ENCODE data around the gene RSPH10B. TPM values are rescaled to one million over a fixed set of nuclear protein-coding genes. Genes with fewer than 3 reads are reported as not detected.
"Not testable (repeated sequence)": the region's sequence is repeated elsewhere in the genome, so short reads cannot be mapped to it uniquely, and the experiment has no call there.

The RSPH10B gene
- total RNA-seq (2014; rRNA removed; shearing (Covaris generic)) = not detected in 2 replicates
- polyA plus RNA-seq (2015; cell fraction: cytosol; rRNA removed) = 0.08 TPM in 1 of 2 replicates, not detected in the other
- 0.59 TPM in 1 of 2 replicates, not detected in the other for polyA plus RNA-seq (2015; cell fraction: nucleus; rRNA removed)

GRCh38 chr7:5970347-5970911, at the start of gene RSPH10B:
TSS of gene RSPH10B (minus strand) at chr7:5970689. CDS start at chr7:5967116, 3,573 bp downstream.
- DNase-seq (ENCODE audit: low read depth) = not testable (repeated sequence)

- DNase-seq (ENCODE audit: low read depth) = no peak
Measured at GRCh38 chr7:6016653-6016966, 46.1 kb upstream of the RSPH10B start.

DNA sequence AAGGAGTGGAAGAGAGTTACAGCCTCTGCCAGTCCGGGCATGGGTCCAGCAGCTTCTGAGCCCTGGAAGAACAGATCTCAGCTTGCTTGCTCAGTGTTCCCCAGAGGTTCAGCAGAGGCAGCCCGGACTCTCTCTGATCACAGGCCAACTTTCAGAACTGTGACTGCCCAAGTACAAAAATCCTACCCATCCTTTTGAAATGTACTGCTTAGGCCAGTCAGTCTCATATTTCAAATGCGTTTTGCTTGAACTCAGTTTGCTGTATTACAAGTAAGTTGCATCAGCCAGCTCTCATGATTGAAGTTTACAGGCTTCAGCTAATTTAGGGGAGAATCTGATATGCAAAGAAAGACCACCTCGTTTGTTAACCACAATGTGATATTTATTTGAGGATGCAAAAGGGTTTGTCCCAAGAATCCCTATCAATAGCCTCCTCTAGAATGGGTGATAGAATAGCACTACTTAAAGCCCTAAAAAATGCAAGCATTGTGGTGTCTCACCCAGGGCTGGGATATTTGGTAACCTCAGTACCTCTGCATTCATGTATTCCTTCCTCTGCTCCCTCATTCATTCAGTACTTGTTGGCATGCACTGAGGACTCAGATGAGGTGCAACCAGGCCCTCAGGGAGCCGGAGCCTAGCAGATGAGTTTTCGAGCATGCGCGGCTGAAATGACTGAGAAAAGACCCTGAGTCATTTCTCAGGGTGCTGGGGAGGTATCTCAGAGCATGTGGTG, 45.6 kb upstream of the RSPH10B start:
- no peak for DNase-seq (ENCODE audit: low read depth)

- DNase-seq (ENCODE audit: low read depth) = no peak
Measured at GRCh38 chr7:6012355-6013104, 42.0 kb upstream of the RSPH10B start.

- DNase-seq (ENCODE audit: low read depth) = no peak
Measured at GRCh38 chr7:6011541-6011940, 41.1 kb upstream of the RSPH10B start.

DNA sequence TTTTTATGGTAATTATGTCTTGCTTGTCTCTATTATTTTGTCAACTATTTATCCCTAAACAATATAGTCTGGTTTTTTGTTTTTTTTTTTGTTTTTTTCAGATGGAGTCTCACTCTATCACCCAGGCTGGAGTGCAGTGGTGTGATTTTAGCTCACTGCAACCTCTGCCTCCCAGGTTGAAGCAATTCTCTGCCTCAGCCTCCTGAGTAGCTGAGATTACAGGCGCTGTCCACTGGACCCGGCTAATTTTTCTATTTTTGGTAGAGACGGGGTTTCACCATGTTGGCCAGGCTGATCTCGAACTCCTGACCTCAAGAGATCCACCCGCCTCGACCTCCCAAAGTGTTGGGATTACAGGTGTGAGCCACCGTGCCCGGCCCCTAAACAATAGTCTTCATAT, 39.9 kb upstream of the RSPH10B start:
- not testable (repeated sequence) for DNase-seq (ENCODE audit: low read depth)

DNA sequence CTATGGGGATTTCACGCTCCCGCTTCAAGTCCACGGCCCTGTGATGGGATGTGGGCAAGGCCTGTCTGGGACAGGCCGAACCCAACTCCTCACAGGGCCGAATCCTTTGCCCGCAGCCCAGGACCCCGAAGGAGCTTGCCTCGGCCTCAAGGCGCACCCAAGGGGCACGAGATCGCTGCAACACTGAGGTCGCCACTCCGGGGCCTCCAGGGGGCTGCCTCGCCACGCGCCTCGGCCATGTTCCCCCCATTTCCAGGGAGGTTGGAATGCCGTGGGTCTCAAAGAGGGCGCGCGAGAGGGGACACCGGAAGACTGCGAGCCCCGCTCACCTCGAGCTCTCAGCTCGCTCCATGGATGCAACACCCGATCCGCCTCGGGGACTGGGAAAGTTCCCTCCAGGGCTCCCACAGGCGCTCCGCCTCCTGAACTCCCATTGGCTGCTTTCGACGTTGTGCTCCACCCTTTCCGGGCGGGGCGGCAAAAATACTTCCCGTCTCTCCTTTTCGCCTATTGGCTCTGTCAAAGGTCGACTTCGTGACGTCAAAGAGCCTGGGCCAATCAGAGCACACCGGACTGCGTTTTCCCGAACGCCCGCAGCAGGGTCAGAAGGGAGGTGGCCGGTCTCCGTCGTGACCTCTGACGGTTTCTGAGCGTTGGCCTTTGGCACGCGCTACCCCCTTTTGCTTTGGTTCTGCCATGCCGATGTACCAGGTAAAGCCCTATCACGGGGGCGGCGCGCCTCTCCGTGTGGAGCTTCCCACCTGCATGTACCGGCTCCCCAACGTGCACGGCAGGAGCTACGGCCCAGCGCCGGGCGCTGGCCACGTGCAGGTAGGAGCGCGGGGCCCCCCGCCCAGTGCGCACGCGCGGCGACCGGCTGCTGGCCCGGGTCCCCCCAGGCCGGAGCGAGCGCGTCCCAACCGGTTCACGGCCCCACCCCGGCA, 38.5 kb upstream of the RSPH10B start, which contains the start of the genes AIMP2 and PMS2:
AIMP2 (plus strand) TSS at position 605 of the 944 bp plus-strand sequence; CDS start at position 697, 92 bp downstream.
PMS2 (minus strand) TSS at position 382 of the 944 bp plus-strand sequence; CDS start at position 352, 30 bp downstream.
- peak; percentile 99 for DNase-seq (ENCODE audit: low read depth)

- DNase-seq (ENCODE audit: low read depth) = not testable (repeated sequence)
Measured at GRCh38 chr7:6007835-6008590, 37.5 kb upstream of the RSPH10B start.

DNA sequence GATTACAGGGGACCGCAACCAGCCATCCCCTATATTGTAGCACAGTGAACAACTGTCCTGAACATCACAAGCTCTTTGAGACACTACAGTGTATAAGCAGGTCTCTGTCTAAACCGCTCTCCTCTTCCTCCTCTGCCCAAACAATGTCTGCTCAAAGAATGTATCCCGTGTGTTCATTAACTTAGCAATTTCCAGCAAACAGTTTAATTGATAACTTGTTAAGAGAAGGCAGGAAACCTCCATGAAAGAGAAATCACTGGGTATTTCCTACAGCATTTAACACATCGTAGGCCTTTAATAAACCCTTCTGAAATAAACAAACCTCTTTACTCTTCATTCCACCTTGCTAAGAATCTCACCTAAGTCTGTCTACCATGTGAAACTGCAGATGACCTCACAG, 36.9 kb upstream of the RSPH10B start:
- no peak for DNase-seq (ENCODE audit: low read depth)

DNA sequence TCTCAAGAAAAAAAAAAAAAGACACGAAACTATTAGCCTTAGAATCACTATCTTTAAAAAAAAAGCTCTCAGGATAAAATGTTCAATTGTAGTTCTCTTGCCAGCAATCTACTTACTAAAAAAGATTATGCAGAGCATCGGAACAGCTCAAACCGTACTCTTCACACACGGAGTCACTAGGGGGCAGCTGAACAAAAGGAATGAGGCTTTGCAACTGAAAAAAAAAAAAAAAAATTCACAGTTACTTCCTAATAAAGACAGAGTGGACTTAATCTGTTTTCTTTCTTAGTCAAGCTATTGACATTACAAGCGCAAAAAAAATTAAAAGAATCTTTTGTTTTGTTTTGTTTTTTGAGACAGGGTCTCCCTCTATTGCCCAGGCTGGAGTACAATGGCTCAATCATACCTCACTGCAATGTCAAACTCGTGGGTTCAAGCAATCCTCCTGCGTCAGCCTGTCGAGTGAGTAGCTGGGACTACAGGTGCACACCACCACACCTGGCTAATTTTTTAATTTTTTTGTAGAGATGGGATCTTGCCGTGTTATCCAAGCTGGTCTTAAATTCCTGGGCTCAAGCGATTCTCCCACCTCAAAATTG, 26.8 kb upstream of the RSPH10B start:
- DNase-seq (ENCODE audit: low read depth) = peak; percentile 69

DNA sequence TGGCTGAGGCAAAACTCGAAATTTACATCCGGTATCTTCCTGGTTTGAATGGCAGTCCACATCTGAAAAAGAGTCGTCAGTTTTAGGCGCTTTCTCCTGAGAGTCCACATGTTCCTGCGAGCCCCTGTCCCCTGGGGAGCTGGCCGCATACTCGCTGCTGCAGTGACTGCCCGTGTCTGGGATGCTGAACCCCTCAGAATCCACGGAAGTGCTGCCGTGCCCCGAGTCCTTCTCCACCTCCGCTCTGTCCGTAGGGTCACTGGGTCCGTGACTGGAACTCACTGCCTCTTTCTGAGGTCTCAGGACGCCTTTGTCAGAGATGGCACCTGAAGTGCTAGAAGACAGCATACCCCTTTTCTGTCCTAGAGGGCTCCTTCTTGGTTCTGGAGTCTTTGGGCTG, 16.6 kb upstream of the RSPH10B start:
- not testable (repeated sequence) for DNase-seq (ENCODE audit: low read depth)

GRCh38 chr7:5979680-5980314, 9.3 kb upstream of the RSPH10B start:
- DNase-seq (ENCODE audit: low read depth) = not testable (repeated sequence)

- not testable (repeated sequence) for DNase-seq (ENCODE audit: low read depth)
Measured at GRCh38 chr7:5973580-5973979, 3.1 kb upstream of the RSPH10B start.

DNA sequence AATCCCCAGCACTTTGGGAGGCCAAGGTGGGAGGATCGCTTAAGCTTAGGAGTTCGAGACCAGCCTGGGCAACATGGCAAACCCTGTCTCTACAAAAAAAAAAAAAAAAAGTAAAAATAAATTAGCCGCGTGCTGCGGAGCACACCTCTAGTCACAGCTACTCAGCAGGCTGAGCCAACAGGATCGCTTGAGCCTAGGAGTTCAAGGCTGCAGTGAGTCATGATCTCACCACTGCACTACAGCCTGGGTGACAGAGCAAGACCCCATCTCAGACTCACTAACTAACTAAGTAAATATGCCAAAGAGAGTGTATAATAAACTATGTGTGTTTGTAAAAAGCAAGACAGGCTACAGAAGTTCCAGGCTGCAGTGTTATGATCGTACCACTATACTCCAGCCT, 6.7 kb downstream of the RSPH10B start:
- DNase-seq (ENCODE audit: low read depth) = not testable (repeated sequence)

GRCh38 chr7:5963205-5963604, 7.3 kb downstream of the RSPH10B start:
- not testable (repeated sequence) for DNase-seq (ENCODE audit: low read depth)

DNA sequence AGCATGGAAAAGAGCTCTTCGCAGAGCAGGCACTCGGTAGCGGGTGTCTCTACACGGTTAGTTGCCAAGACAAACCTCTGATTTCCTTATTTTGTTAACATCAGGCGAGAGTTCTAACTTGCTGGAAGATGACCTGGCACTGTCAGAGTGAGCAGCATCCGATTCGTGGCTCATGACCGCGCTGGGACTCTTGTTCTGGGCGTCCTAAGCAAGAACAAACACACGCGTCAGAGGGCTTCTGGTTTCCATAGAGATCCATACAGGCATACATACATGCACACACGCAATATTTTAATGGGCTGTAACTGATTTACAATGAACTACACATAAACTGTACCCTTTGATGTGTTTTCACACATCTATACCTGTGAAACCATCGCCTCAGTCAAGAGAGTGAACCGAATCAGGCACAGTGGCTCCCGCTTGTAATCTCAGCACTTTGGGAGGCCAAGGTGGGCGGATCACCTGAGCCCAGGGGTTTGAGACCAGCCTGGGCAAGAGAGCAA, 35.5 kb downstream of the RSPH10B start:
- not testable (repeated sequence) for DNase-seq (ENCODE audit: low read depth)

GRCh38 chr7:5931905-5932644, 38.4 kb downstream of the RSPH10B start:
- not testable (repeated sequence) for DNase-seq (ENCODE audit: low read depth)

DNA sequence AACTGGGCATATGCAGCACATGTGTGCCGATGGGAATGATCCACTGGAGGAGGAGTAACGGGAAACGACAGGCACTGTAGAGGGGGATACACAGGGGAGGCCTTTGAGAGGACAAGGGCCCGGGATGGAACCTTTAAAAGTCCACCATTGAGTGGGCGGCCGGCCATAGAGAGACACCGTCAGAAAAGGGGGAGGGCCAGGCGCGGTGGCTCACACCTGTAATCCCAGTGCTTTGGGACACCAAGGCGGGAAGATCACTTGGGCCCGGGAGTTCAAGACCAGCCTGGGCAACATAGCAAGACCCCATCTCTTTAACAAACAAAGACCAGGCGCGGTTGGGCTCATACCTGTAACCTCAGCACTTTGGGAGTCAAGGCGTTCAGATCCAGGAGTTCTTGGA, 39.2 kb downstream of the RSPH10B start:
- DNase-seq (ENCODE audit: low read depth) = not testable (repeated sequence)

Measured in HT1080 (cell line).